MM.1S (cell line): ENCODE data around the gene POGK.

Source experiments
- CTCF ChIP-seq: fragments of 300-600 bp; sonication (generic); IDR thresholded peaks from 2 replicates; pipeline ENCODE4 v1.5.1; 2016; ENCODE audit warnings: antibody characterized with exemption, low read length, mixed read lengths
- EZH2 ChIP-seq: fragments of 300-600 bp; sonication (generic); optimal IDR thresholded peaks from 2 replicates; pipeline ENCODE3; 2017; ENCODE audit warnings: low read depth, mild to moderate bottlenecking, antibody characterized with exemption, low read length, mixed read lengths
- EZH2phosphoT487 ChIP-seq: fragments of 300-600 bp; sonication (generic); IDR thresholded peaks from 2 replicates; pipeline ENCODE4 v1.6.1; 2018; ENCODE audit warnings: antibody characterized with exemption, low read length

- no peak for TF ChIP-seq EZH2phosphoT487
- TF ChIP-seq CTCF = no peak
- no peak for TF ChIP-seq EZH2
Measured at GRCh38 chr1:166875734-166876539, 36.7 kb downstream of the POGK start, which contains the start of gene TADA1.
